ENCODE measurements around the gene KRTAP4-5.
"Not testable (repeated sequence)": the region's sequence is repeated elsewhere in the genome, so short reads cannot be mapped to it uniquely, and the experiment has no call there.

KRTAP4-5 gene

GRCh38 chr17:41171886-41172285 lies 22.3 kb upstream of the KRTAP4-5 start:
- Histone ChIP-seq H3K27ac (ENCODE audit: low read depth, low read length) (no peak overlapping the region), H3K4me1 (ENCODE audit: insufficient read depth, low read length) (no peaks in the 10 kb centered on the region), H3K9me3 (ENCODE audit: insufficient read depth, low read depth, low read length) (no peaks in the 10 kb centered on the region), H3K4me3 (ENCODE audit: low read length) (no peak overlapping the region), H3K27me3 (ENCODE audit: insufficient read depth, low read length) (no peaks in the 10 kb centered on the region), H3K9ac (ENCODE audit: low read depth, low read length) (no peak overlapping the region), H3K36me3 (ENCODE audit: insufficient read depth, low read length) (no peaks in the 10 kb centered on the region)
- 100% methylated on average over 2 of the region's 2 CpGs for WGBS

GRCh38 chr17:41168121-41168520 lies 18.5 kb upstream of the KRTAP4-5 start, which contains the start of gene KRTAP4-3:
Gene KRTAP4-3, minus strand, starts transcription at chr17:41168221. Its CDS starts 49 bp downstream, at chr17:41168172.
- no peak within 1 kb of the TSS for H3K27ac ChIP-seq (ENCODE audit: low read depth, low read length)
- H3K36me3 ChIP-seq (ENCODE audit: insufficient read depth, low read length), result no peaks in the 10 kb centered on the region
- H3K4me3 ChIP-seq (ENCODE audit: low read length), result no peak within 1 kb of the TSS
- no peaks in the 10 kb centered on the region for H3K9me3 ChIP-seq (ENCODE audit: insufficient read depth, low read depth, low read length)
- WGBS, result 67% methylated on average over 1 of the region's 1 CpG
- H3K4me1 ChIP-seq (ENCODE audit: insufficient read depth, low read length), result no peaks in the 10 kb centered on the region
- H3K9ac ChIP-seq (ENCODE audit: low read depth, low read length), result no peak within 1 kb of the TSS
- no peaks in the 10 kb centered on the region for H3K27me3 ChIP-seq (ENCODE audit: insufficient read depth, low read length)

- Histone ChIP-seq H3K9ac (ENCODE audit: low read depth, low read length) (no peak overlapping the region), H3K4me1 (ENCODE audit: insufficient read depth, low read length) (no peaks in the 10 kb centered on the region), H3K9me3 (ENCODE audit: insufficient read depth, low read depth, low read length) (no peaks in the 10 kb centered on the region), H3K36me3 (ENCODE audit: insufficient read depth, low read length) (no peaks in the 10 kb centered on the region), H3K27me3 (ENCODE audit: insufficient read depth, low read length) (no peaks in the 10 kb centered on the region), H3K4me3 (ENCODE audit: low read length) (no peak overlapping the region), H3K27ac (ENCODE audit: low read depth, low read length) (no peak overlapping the region)
- 83% methylated on average over 7 of the region's 7 CpGs for WGBS
These were observed 17.9 kb upstream of the KRTAP4-5 start for GRCh38 chr17:41167561-41167960.

- H3K9ac ChIP-seq (ENCODE audit: low read depth, low read length), result no peak overlapping the region
- no peaks in the 10 kb centered on the region for H3K27me3 ChIP-seq (ENCODE audit: insufficient read depth, low read length)
- 94% methylated on average over 5 of the region's 7 CpGs for WGBS
- no peaks in the 10 kb centered on the region for H3K4me1 ChIP-seq (ENCODE audit: insufficient read depth, low read length)
- no peaks in the 10 kb centered on the region for H3K36me3 ChIP-seq (ENCODE audit: insufficient read depth, low read length)
- H3K9me3 ChIP-seq (ENCODE audit: insufficient read depth, low read depth, low read length), result no peaks in the 10 kb centered on the region
- no peak overlapping the region for H3K27ac ChIP-seq (ENCODE audit: low read depth, low read length)
- H3K4me3 ChIP-seq (ENCODE audit: low read length), result no peak overlapping the region
These were observed 14.2 kb upstream of the KRTAP4-5 start for GRCh38 chr17:41163828-41164227.

GRCh38 chr17:41160648-41161047 lies 11.0 kb upstream of the KRTAP4-5 start, which contains the start of gene KRTAP4-4:
Gene KRTAP4-4, minus strand, starts transcription at chr17:41160748. Its CDS starts 57 bp downstream, at chr17:41160691.
- Histone ChIP-seq H3K4me3 (ENCODE audit: low read length) (no peak within 1 kb of the TSS), H3K36me3 (ENCODE audit: insufficient read depth, low read length) (no peaks in the 10 kb centered on the region), H3K27ac (ENCODE audit: low read depth, low read length) (no peak within 1 kb of the TSS), H3K9ac (ENCODE audit: low read depth, low read length) (no peak within 1 kb of the TSS), H3K27me3 (ENCODE audit: insufficient read depth, low read length) (no peaks in the 10 kb centered on the region), H3K9me3 (ENCODE audit: insufficient read depth, low read depth, low read length) (no peaks in the 10 kb centered on the region), H3K4me1 (ENCODE audit: insufficient read depth, low read length) (no peaks in the 10 kb centered on the region)
- 100% methylated on average over 1 of the region's 1 CpG for WGBS

GRCh38 chr17:41160190-41160589 lies 10.6 kb upstream of the KRTAP4-5 start:
- H3K9me3 ChIP-seq (ENCODE audit: insufficient read depth, low read depth, low read length); H3K36me3 ChIP-seq (ENCODE audit: insufficient read depth, low read length); H3K9ac ChIP-seq (ENCODE audit: low read depth, low read length); H3K27me3 ChIP-seq (ENCODE audit: insufficient read depth, low read length); H3K27ac ChIP-seq (ENCODE audit: low read depth, low read length); H3K4me1 ChIP-seq (ENCODE audit: insufficient read depth, low read length); H3K4me3 ChIP-seq (ENCODE audit: low read length): not testable (repeated sequence)
- WGBS, result 93% methylated on average over 3 of the region's 3 CpGs

- no peak overlapping the region for H3K9ac ChIP-seq (ENCODE audit: low read depth, low read length)
- 96% methylated on average over 2 of the region's 2 CpGs for WGBS
- H3K9me3 ChIP-seq (ENCODE audit: insufficient read depth, low read depth, low read length), result no peaks in the 10 kb centered on the region
- H3K4me3 ChIP-seq (ENCODE audit: low read length), result no peak overlapping the region
- H3K4me1 ChIP-seq (ENCODE audit: insufficient read depth, low read length), result no peaks in the 10 kb centered on the region
- H3K27ac ChIP-seq (ENCODE audit: low read depth, low read length), result no peak overlapping the region
- no peaks in the 10 kb centered on the region for H3K27me3 ChIP-seq (ENCODE audit: insufficient read depth, low read length)
- no peaks in the 10 kb centered on the region for H3K36me3 ChIP-seq (ENCODE audit: insufficient read depth, low read length)
These were observed 4.2 kb upstream of the KRTAP4-5 start for GRCh38 chr17:41153856-41154255.

GRCh38 chr17:41151525-41151924 lies 1.9 kb upstream of the KRTAP4-5 start:
- Histone ChIP-seq H3K4me1 (ENCODE audit: insufficient read depth, low read length) (no peaks in the 10 kb centered on the region), H3K27me3 (ENCODE audit: insufficient read depth, low read length) (no peaks in the 10 kb centered on the region), H3K36me3 (ENCODE audit: insufficient read depth, low read length) (no peaks in the 10 kb centered on the region), H3K4me3 (ENCODE audit: low read length) (no peak overlapping the region), H3K9ac (ENCODE audit: low read depth, low read length) (no peak overlapping the region), H3K9me3 (ENCODE audit: insufficient read depth, low read depth, low read length) (no peaks in the 10 kb centered on the region), H3K27ac (ENCODE audit: low read depth, low read length) (no peak overlapping the region)
- 90% methylated on average over 1 of the region's 2 CpGs for WGBS

- 88% methylated on average over 4 of the region's 4 CpGs for WGBS
- no peak overlapping the region for H3K27ac ChIP-seq (ENCODE audit: low read depth, low read length)
These were observed 401 bp upstream of the KRTAP4-5 start for GRCh38 chr17:41150026-41150425.

GRCh38 chr17:41148971-41149651 lies 514 bp downstream of the KRTAP4-5 start:
- H3K4me1 ChIP-seq (ENCODE audit: insufficient read depth, low read length); H3K27me3 ChIP-seq (ENCODE audit: insufficient read depth, low read length); H3K36me3 ChIP-seq (ENCODE audit: insufficient read depth, low read length); H3K4me3 ChIP-seq (ENCODE audit: low read length); H3K9me3 ChIP-seq (ENCODE audit: insufficient read depth, low read depth, low read length); H3K9ac ChIP-seq (ENCODE audit: low read depth, low read length); H3K27ac ChIP-seq (ENCODE audit: low read depth, low read length): not testable (repeated sequence)
- 88% methylated on average over 10 of the region's 10 CpGs for WGBS

More at GRCh38 chr17:41150026-41150425, 401 bp upstream of the KRTAP4-5 start:
- Histone ChIP-seq H3K4me3 (ENCODE audit: low read length) (no peak overlapping the region), H3K9me3 (ENCODE audit: insufficient read depth, low read depth, low read length) (no peaks in the 10 kb centered on the region), H3K27me3 (ENCODE audit: insufficient read depth, low read length) (no peaks in the 10 kb centered on the region), H3K36me3 (ENCODE audit: insufficient read depth, low read length) (no peaks in the 10 kb centered on the region), H3K4me1 (ENCODE audit: insufficient read depth, low read length) (no peaks in the 10 kb centered on the region), H3K9ac (ENCODE audit: low read depth, low read length) (no peak overlapping the region)

- H3K9me3 ChIP-seq (ENCODE audit: insufficient read depth, low read depth, low read length), result peaks cover 11% of the 10 kb centered on the region
- H3K36me3 ChIP-seq (ENCODE audit: insufficient read depth, low read length), result no peaks in the 10 kb centered on the region
- no peak overlapping the region for H3K27ac ChIP-seq (ENCODE audit: low read depth, low read length)
- no peak overlapping the region for H3K4me3 ChIP-seq (ENCODE audit: low read length)
- H3K27me3 ChIP-seq (ENCODE audit: insufficient read depth, low read length), result no peaks in the 10 kb centered on the region
- 91% methylated on average over 2 of the region's 2 CpGs for WGBS
- H3K9ac ChIP-seq (ENCODE audit: low read depth, low read length), result no peak overlapping the region
- H3K4me1 ChIP-seq (ENCODE audit: insufficient read depth, low read length), result no peaks in the 10 kb centered on the region
These were observed 2.0 kb downstream of the KRTAP4-5 start for GRCh38 chr17:41147531-41148204.
